ENCODE results near the gene DPP10.
"Not testable (repeated sequence)": the region's sequence is repeated elsewhere in the genome, so short reads cannot be mapped to it uniquely, and the experiment has no call there.

The DPP10 gene

DNA sequence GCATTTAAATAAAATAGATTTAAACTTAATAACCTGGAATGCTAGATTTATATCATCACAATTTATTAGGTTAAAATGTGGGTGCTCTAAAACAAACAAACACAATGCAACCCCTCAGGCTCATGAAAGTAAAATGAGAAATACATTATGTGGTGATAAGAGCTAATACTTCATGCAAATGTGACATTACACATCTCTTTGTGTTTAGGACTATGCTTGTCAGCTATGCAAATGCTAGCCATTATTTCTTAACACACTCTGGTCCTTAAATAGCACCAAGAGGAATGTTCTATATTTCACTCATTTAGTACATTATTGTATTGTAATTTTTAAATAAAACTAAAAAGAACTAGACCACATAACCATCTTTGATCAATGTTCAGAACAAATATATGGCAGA lies 627.6 kb downstream of the DPP10 start:
- TF ChIP-seq, protein P1, sequence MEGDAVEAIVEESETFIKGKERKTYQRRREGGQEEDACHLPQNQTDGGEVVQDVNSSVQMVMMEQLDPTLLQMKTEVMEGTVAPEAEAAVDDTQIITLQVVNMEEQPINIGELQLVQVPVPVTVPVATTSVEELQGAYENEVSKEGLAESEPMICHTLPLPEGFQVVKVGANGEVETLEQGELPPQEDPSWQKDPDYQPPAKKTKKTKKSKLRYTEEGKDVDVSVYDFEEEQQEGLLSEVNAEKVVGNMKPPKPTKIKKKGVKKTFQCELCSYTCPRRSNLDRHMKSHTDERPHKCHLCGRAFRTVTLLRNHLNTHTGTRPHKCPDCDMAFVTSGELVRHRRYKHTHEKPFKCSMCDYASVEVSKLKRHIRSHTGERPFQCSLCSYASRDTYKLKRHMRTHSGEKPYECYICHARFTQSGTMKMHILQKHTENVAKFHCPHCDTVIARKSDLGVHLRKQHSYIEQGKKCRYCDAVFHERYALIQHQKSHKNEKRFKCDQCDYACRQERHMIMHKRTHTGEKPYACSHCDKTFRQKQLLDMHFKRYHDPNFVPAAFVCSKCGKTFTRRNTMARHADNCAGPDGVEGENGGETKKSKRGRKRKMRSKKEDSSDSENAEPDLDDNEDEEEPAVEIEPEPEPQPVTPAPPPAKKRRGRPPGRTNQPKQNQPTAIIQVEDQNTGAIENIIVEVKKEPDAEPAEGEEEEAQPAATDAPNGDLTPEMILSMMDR (IDR thresholded peaks at IDR 0.05; ENCODE audit: low read depth, low read length), result no peak
- DNase-seq (ENCODE audit: low read depth in 2 of 2), result no peak
- no peak overlapping the region for H3K4me3 ChIP-seq (replicated peaks in 1 of 2; ENCODE audit: low read depth in 2 of 2, low read length in 2 of 2)

- TF ChIP-seq, protein P1 (IDR thresholded peaks at IDR 0.05; ENCODE audit: low read depth, low read length), result no peak
Observed at GRCh38 chr2:115071534-115071933, 629.1 kb downstream of the DPP10 start.

GRCh38 chr2:115075800-115076199 lies 633.4 kb downstream of the DPP10 start:
- DNase-seq (ENCODE audit: low read depth in 2 of 2), result no peak
- H3K4me3 ChIP-seq (replicated peaks in 1 of 2; ENCODE audit: low read depth in 2 of 2, low read length in 2 of 2), result no peak overlapping the region
- TF ChIP-seq, protein P1 (IDR thresholded peaks at IDR 0.05; ENCODE audit: low read depth, low read length), result no peak

More at GRCh38 chr2:115071534-115071933, 629.1 kb downstream of the DPP10 start:
- no peak for DNase-seq (ENCODE audit: low read depth in 2 of 2)
- no peak overlapping the region for H3K4me3 ChIP-seq (replicated peaks in 1 of 2; ENCODE audit: low read depth in 2 of 2, low read length in 2 of 2)

- no peak overlapping the region for H3K4me3 ChIP-seq (replicated peaks in 1 of 2; ENCODE audit: low read depth in 2 of 2, low read length in 2 of 2)
- DNase-seq (ENCODE audit: low read depth in 2 of 2), result no peak
- TF ChIP-seq, protein P1 (IDR thresholded peaks at IDR 0.05; ENCODE audit: low read depth, low read length), result no peak
Observed at GRCh38 chr2:115077626-115078025, 635.2 kb downstream of the DPP10 start.

- TF ChIP-seq, protein P1 (IDR thresholded peaks at IDR 0.05; ENCODE audit: low read depth, low read length), result no peak
- H3K4me3 ChIP-seq (replicated peaks in 1 of 2; ENCODE audit: low read depth in 2 of 2, low read length in 2 of 2), result no peak overlapping the region
Observed at GRCh38 chr2:115083225-115083624, 640.8 kb downstream of the DPP10 start.

GRCh38 chr2:115083711-115084110 lies 641.3 kb downstream of the DPP10 start:
- no peak overlapping the region for H3K4me3 ChIP-seq (replicated peaks in 1 of 2; ENCODE audit: low read depth in 2 of 2, low read length in 2 of 2)
- DNase-seq (ENCODE audit: low read depth in 2 of 2), result no peak
- TF ChIP-seq, protein P1 (IDR thresholded peaks at IDR 0.05; ENCODE audit: low read depth, low read length), result no peak

More at GRCh38 chr2:115083225-115083624, 640.8 kb downstream of the DPP10 start:
- no peak for DNase-seq (ENCODE audit: low read depth in 2 of 2)

DNA sequence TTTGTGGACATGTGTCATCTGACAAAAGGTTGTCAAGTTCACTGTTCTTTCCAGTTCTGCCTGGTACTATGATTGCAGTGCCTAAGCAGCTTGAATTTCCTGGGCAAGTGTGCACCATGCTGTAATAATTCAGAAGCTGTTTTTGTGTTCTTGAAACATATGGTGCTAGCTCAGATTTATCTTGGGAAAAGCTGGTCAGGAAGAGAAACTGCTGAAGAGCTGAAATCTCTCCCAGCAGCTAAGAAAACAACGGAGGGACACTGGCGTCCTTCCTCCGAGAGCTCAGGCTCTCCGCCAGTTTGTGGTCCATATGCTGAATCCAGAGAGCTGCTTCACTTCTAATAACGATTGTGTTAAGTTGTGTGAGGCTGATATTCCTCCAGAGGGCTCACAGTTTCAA lies 642.0 kb downstream of the DPP10 start:
- TF ChIP-seq, protein P1 (IDR thresholded peaks at IDR 0.05; ENCODE audit: low read depth, low read length), result no peak

GRCh38 chr2:115086051-115086620 lies 643.7 kb downstream of the DPP10 start:
- DNase-seq (ENCODE audit: low read depth in 2 of 2); H3K4me3 ChIP-seq (replicated peaks in 1 of 2; ENCODE audit: low read depth in 2 of 2, low read length in 2 of 2): not testable (repeated sequence)

More for the DNA sequence above, 642.0 kb downstream of the DPP10 start:
- no peak overlapping the region for H3K4me3 ChIP-seq (replicated peaks in 1 of 2; ENCODE audit: low read depth in 2 of 2, low read length in 2 of 2)
- no peak for DNase-seq (ENCODE audit: low read depth in 2 of 2)

All from cardiac fibroblast (primary cell).